AG04449 (cell line): Measurements from ENCODE around the gene PTEN.
"Not testable (repeated sequence)": the region's sequence is repeated elsewhere in the genome, so short reads cannot be mapped to it uniquely, and the experiment has no call there.

Experiments
- CTCF ChIA-PET: fragments of 350-600 bp; formaldehyde crosslinking; extraction: SDS; loops from one replicate; lab custom pipeline; 2021; ENCODE audit warnings: antibody characterized with exemption; lab: Yijun Ruan, JAX
- POLR2A ChIA-PET: fragments of 400-600, 350-600 bp; formaldehyde crosslinking; extraction: SDS; loops from one replicate; lab custom pipeline; 2020; ENCODE audit warnings: antibody characterized with exemption, inconsistent platforms; lab: Yijun Ruan, JAX
- DNase-seq: peaks from one replicate; pipeline ENCODE4 v3.0.0-alpha.2; 2010; ENCODE audit warnings: low read depth, low spot score
- H3K4me3 ChIP-seq: 2 replicates; pipeline ENCODE4 v1.5.1; 2011; ENCODE audit warnings: low read depth, mild to moderate bottlenecking, control low read depth, low read length
- TF ChIP-seq, protein P1 (sequence below): IDR thresholded peaks from one replicate; pipeline ENCODE4 v1.5.1; 2011; ENCODE audit warnings: mild to moderate bottlenecking, moderate library complexity, low read length, control low read depth, inconsistent platforms; ENCODE audit not compliant: insufficient read depth; ENCODE audit errors: missing control alignments

The PTEN gene

GRCh38 chr10:87886635-87887034, 23.2 kb downstream of the PTEN start:
- H3K4me3 ChIP-seq: no peak overlapping the region
- ChIA-PET POLR2A (no interaction called here), CTCF (interaction anchor here (1.9 kb wide), 1 partner anchor 503 kb away, joined by 5 read pairs; no protein-coding TSS in a partner anchor)
- DNase-seq: no peak
- TF ChIP-seq, protein P1, sequence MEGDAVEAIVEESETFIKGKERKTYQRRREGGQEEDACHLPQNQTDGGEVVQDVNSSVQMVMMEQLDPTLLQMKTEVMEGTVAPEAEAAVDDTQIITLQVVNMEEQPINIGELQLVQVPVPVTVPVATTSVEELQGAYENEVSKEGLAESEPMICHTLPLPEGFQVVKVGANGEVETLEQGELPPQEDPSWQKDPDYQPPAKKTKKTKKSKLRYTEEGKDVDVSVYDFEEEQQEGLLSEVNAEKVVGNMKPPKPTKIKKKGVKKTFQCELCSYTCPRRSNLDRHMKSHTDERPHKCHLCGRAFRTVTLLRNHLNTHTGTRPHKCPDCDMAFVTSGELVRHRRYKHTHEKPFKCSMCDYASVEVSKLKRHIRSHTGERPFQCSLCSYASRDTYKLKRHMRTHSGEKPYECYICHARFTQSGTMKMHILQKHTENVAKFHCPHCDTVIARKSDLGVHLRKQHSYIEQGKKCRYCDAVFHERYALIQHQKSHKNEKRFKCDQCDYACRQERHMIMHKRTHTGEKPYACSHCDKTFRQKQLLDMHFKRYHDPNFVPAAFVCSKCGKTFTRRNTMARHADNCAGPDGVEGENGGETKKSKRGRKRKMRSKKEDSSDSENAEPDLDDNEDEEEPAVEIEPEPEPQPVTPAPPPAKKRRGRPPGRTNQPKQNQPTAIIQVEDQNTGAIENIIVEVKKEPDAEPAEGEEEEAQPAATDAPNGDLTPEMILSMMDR: no peak

DNA sequence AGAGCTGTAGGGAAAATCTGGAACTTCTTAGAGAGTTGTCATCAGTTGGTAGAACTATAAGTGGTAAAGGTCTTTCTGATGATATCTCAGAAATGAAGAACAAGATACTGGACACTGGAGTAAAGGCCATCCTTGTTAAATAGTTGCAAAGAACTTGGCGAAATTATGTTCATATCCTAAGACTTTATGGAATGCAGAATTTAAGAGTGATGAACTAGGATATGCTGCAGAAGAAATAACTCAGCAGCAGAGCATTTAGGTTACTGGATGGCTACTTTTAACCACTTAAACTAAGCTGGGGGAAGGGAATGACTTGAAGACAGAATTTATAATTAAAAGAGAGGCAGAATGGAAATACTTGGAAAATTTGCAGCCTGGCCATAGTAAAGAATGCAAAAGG, 23.7 kb downstream of the PTEN start:
- ChIA-PET CTCF (interaction anchor here (1.8 kb wide), 1 partner anchor 9 kb away, joined by 5 read pairs; no protein-coding TSS in a partner anchor), POLR2A (no interaction called here)
- H3K4me3 ChIP-seq: no peak overlapping the region
- no peak for DNase-seq
- TF ChIP-seq, protein P1: no peak

DNA sequence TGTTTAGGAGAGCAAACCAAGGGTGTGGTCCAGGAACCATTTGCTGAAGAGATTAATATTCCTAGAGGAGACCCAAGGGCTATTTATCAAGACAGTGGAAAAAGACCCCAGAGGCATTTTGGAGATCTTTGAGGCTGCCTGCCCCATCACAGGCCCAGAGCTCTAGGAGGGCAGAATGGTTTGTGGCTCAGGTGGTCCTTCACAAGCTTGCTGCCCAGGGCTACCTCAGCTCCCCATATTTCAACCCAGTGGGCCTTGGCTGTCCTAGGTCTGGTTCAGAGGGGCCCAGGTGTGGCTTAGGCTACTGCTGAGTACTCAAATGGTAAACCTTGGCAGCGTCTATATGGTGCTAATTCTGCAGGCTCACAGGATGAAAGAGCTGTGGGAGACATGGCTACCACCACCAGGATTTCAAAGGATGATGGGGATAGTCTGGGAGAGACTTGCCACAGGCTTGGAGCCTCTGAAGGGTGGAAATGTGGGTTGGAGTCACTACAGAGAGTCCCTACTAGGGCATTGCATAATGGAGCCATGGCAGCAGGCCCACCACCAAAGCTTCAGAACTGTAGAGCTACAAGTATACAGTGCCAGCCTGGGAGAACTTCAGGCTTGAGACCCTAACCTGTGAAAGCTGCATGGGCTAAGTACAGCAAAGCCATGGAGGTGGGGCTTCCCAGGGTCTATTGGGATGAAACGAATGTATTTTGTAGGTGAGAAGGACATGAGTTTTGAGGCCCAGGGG, 24.3 kb downstream of the PTEN start:
- no peak for DNase-seq
- CTCF ChIA-PET: interaction anchor here (1.8 kb wide), 1 partner anchor 9 kb away, joined by 5 read pairs; no protein-coding TSS in a partner anchor
- TF ChIP-seq, protein P1: no peak
- POLR2A ChIA-PET: interaction anchor here (1.2 kb wide), 1 partner anchor 55 kb away, joined by 3 read pairs; no protein-coding TSS in a partner anchor
- H3K4me3 ChIP-seq: no peak overlapping the region

- no peak for DNase-seq
- ChIA-PET CTCF (no interaction called here), POLR2A (no interaction called here)
- TF ChIP-seq, protein P1: no peak
- H3K4me3 ChIP-seq: no peak overlapping the region
Observed at GRCh38 chr10:87895430-87895829, 32.0 kb downstream of the PTEN start.

DNA sequence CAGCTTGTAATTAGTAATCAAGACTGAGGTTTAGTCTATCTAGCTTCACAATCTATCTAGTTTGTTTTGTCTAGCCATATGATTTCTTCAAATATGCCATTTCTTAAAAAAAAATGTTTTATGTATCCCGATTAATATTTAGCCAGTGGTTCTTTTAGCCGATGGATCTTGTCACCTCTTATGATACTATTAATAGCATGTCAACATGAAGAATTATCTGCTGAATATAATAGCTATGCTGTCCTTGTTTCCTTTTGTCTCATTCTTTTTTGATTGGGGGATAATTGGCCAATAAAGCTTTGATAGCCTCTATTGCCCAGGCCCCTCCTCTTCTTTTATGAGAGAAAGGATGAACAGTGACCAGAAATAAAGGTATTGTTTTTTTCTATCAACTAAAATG, 32.8 kb downstream of the PTEN start:
- no peak for DNase-seq
- TF ChIP-seq, protein P1: no peak
- ChIA-PET POLR2A (no interaction called here), CTCF (interaction anchor here (1.8 kb wide), 1 partner anchor 8 kb away, joined by 5 read pairs; no protein-coding TSS in a partner anchor)
- no peak overlapping the region for H3K4me3 ChIP-seq

DNA sequence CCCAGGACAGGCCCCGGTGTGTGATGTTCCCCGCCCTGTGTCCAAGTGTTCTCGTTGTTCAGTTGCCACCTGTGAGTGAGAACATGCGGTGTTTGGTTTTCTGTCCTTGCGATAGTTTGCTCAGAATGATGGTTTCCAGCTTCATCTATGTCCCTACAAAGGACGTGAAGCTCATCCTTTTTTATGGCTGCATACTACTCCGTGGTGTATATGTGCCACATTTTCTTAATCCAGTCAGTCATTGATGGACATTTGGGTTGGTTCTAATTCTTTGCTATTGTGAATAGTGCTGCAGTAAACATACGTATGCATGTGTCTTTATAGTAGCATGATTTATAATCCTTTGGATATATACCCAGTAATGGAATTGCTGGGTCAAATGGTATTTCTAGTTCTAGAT, 34.5 kb downstream of the PTEN start:
- DNase-seq, H3K4me3 ChIP-seq, CTCF ChIA-PET, POLR2A ChIA-PET: not testable (repeated sequence)

- CTCF ChIA-PET: interaction anchor here (0.8 kb wide), 1 partner anchor 11 kb away, joined by 6 read pairs; no protein-coding TSS in a partner anchor
- POLR2A ChIA-PET, DNase-seq, H3K4me3 ChIP-seq: not testable (repeated sequence)
Observed at GRCh38 chr10:87903396-87903795, 40.0 kb downstream of the PTEN start.
